GM15510 (cell line): ENCODE data around the gene MSLN.

Source experiments
- POLR2A ChIP-seq: IDR thresholded peaks from 3 replicates; pipeline ENCODE4 v1.6.1; 2011; ENCODE audit warnings: borderline replicate concordance; ENCODE audit not compliant: insufficient read length; ENCODE audit errors: extremely low read depth

MSLN gene

GRCh38 chr16:728890-729744 is 31.4 kb upstream of the MSLN start:
- no peak for TF ChIP-seq POLR2A

GRCh38 chr16:729768-730665 is 30.5 kb upstream of the MSLN start:
- peak; percentile 33 for TF ChIP-seq POLR2A

GRCh38 chr16:730666-731509 is 29.6 kb upstream of the MSLN start:
- no peak for TF ChIP-seq POLR2A

GRCh38 chr16:732332-732731 is 28.2 kb upstream of the MSLN start:
- no peak for TF ChIP-seq POLR2A

GRCh38 chr16:732936-733335 is 27.6 kb upstream of the MSLN start:
- TF ChIP-seq POLR2A, result no peak

GRCh38 chr16:733382-734207 is 26.9 kb upstream of the MSLN start:
- TF ChIP-seq POLR2A, result no peak

GRCh38 chr16:734208-734980 is 26.1 kb upstream of the MSLN start:
- no peak for TF ChIP-seq POLR2A

- TF ChIP-seq POLR2A, result no peak
Observed at GRCh38 chr16:734981-735881, 25.3 kb upstream of the MSLN start.

GRCh38 chr16:735982-736453 is 24.5 kb upstream of the MSLN start:
- no peak for TF ChIP-seq POLR2A

GRCh38 chr16:736936-737481 is 23.5 kb upstream of the MSLN start:
- TF ChIP-seq POLR2A, result no peak

- TF ChIP-seq POLR2A, result no peak
Observed at GRCh38 chr16:739560-740458, 20.7 kb upstream of the MSLN start.
